GM21447 (cell line): ENCODE data around the gene TAB2.
"Not testable (repeated sequence)": the region's sequence is repeated elsewhere in the genome, so short reads cannot be mapped to it uniquely, and the experiment has no call there.

Experiments used
- ATAC-seq: cut with Tn5 transposase; IDR thresholded peaks from one replicate; pipeline ENCODE4 v1.9.1; 2021; ENCODE audit not compliant: unreplicated experiment

TAB2 gene

GRCh38 chr6:149439626-149440025 lies 122.1 kb downstream of the TAB2 start:
- ATAC-seq = no peak

GRCh38 chr6:149440735-149441671 lies 123.5 kb downstream of the TAB2 start:
- no peak for ATAC-seq

- no peak for ATAC-seq
These were observed 124.2 kb downstream of the TAB2 start for GRCh38 chr6:149441740-149442139.

- no peak for ATAC-seq
These were observed 126.1 kb downstream of the TAB2 start for GRCh38 chr6:149443411-149444181.

- not testable (repeated sequence) for ATAC-seq
These were observed 127.0 kb downstream of the TAB2 start for GRCh38 chr6:149444360-149445094.

GRCh38 chr6:149445095-149445466 lies 127.6 kb downstream of the TAB2 start:
- ATAC-seq = no peak

- ATAC-seq = no peak
These were observed 128.1 kb downstream of the TAB2 start for GRCh38 chr6:149445573-149445972.

- no peak for ATAC-seq
These were observed 129.4 kb downstream of the TAB2 start for GRCh38 chr6:149446791-149447376.

GRCh38 chr6:149448821-149449453 lies 131.4 kb downstream of the TAB2 start:
- no peak for ATAC-seq

- ATAC-seq = no peak
These were observed 132.5 kb downstream of the TAB2 start for GRCh38 chr6:149449831-149450678.

GRCh38 chr6:149450679-149451375 lies 133.3 kb downstream of the TAB2 start:
- no peak for ATAC-seq

GRCh38 chr6:149451376-149452036 lies 134.0 kb downstream of the TAB2 start:
- ATAC-seq = no peak

- no peak for ATAC-seq
These were observed 134.8 kb downstream of the TAB2 start for GRCh38 chr6:149452037-149452939.

GRCh38 chr6:149453597-149454345 lies 136.3 kb downstream of the TAB2 start:
- no peak for ATAC-seq

GRCh38 chr6:149454346-149454848 lies 136.9 kb downstream of the TAB2 start:
- ATAC-seq = no peak

GRCh38 chr6:149455031-149455732 lies 137.7 kb downstream of the TAB2 start:
- ATAC-seq = no peak
